Activated CD8-positive, alpha-beta memory T cell treated with anti-CD3 and anti-CD28 coated beads for 48 hours (primary cell): ENCODE measurements around the gene MAML3.

Experiments used
- DNase-seq, 3 experiments: peaks; one replicate each; pipeline ENCODE4 v3.0.0-alpha.2; 2020; ENCODE audit warnings: low read depth in 2 of 3, low spot score in 2 of 3

MAML3 gene

DNA sequence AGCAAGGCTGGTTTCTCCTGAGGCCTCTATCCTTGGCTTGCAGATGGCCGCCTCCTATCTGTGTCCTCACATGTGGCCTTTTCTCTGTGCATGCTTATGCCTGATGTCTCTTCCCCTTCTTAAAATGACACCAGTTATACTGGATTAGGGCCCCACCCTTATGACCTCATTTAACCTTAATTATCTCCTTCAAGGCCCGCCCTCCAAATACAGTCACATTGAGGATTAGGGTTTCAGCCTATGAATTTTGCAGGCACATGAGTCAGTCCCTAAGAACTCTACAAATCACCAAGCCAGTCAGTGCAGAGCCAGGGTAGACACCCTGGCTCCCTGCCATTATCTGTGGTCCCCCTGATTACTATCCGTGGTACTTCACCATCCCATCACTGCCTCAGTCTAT is 51.6 kb downstream of the MAML3 start:
- no peak for DNase-seq

DNA sequence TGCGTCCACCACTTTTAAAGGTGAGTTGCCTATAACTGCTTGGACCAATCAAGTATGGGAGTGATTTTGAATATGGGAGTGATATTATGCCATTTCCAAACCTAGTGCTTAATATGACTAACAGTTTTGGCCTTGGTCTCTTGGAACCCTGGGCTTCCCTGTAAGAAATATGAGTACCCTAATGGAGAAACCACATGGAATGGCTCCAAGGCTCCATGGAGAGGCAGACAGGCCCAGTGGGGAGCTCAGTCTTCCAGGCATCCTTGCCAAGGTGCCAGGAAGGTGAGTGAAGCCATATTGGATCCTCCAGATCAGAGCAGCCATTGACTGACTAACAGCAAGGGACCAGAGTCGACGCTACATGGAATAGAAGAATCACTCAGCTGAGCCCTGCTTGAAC is 53.2 kb downstream of the MAML3 start:
- no peak for DNase-seq

DNA sequence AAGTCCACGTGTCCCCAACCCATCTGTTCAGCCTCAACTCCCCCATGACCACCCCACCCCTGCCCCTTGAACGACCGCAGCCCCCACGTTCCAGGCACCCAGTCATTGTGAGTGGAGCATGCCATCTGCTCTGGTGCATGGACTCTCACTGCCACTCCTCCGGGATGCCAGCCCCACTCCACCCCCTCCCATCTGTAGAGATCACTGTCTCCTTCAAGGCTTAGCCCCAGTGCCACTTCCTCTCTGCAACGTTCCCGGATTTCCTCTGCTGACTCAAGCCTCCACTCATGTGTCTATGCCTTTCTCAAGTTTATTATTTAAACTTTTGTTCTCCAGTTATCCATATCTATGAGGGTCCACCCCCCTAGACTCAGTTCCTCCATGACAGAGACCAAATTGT is 54.0 kb downstream of the MAML3 start:
- no peak for DNase-seq

DNA sequence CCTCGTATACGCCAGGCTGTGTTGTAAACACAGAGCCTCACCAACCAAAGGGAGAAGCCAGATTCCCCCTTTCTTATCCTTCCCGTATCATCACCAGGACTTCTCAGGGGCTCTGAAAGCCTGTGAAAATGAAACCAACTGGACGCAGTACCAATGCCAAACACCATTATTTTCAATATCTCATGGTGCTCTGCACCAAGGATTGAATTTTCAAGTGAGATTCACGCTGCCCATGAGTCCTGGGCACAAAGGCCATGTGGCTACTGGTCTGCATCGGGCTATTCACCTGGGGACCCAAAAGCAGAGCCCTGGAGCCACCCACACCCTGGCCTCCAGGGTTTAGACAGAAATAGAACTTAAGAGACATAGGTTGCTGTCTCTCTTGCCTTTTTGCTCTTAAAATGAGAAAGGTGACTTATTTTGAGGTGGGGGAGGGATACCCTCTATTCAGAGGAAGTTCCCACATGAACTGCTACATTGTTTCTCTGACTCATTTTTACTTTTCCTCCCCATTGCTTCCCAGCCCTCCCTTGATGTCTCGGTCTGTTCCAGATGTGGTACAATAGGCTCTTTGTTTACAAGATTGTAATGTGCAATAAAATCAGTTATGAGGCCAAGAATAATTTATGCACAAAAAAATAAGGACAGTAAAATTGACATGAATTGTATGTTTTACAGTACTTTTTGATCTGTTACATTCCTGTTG is 55.4 kb downstream of the MAML3 start:
- DNase-seq: no peak

DNA sequence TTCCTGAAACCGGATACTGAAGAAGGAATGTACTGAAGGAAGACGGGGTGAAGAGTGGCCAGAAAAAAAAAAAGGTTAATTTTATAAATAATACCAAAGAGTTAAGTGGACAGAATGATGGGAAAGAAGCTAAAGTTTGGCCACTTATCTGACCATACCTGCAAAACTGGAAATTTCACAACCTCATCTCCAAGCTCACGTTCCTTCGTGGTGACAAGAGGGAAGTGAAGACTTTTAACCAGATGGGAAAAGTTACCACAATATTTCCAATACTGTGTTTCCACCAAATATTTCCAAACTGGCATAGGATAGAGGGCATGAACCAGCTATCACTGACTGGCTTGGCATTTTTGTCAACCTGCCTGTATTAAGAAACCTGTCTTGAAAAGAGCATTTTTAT is 56.4 kb downstream of the MAML3 start:
- no peak for DNase-seq

DNA sequence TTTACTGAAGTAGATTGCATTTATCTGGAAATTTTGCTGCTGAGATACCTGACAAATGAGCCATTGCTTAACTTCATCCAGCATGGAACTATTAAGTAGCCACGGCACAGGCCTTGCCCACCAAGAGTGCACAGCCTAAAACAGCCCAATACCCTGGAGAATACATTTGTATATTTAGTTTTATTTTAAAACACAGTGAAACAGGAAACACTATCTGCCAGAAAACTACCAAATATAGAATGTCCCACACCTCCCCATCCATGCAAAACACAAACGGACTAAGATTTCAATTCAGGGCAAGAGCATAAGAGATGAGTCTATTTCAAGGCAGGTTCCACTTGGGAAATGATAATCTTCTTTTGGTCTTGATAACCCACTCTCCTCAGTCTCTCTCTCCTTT is 57.1 kb downstream of the MAML3 start:
- no peak for DNase-seq

DNA sequence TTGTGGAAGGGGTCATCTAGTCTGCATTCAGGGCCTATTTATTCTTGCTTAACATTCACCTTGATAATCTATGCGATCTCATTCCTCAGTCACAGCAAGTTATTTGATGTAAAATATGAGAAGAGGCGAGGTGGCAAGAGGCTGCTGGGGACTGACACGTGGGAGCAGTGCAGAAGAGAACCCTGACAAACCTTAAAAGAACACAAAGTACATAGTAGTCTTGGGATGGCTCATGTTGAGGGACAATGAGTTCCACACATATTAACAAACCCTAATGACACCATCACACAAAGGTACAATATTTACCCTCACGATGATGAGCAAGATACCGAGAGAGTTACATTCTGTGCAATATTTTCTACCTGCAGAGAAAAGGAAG is 57.5 kb downstream of the MAML3 start:
- DNase-seq: no peak

DNA sequence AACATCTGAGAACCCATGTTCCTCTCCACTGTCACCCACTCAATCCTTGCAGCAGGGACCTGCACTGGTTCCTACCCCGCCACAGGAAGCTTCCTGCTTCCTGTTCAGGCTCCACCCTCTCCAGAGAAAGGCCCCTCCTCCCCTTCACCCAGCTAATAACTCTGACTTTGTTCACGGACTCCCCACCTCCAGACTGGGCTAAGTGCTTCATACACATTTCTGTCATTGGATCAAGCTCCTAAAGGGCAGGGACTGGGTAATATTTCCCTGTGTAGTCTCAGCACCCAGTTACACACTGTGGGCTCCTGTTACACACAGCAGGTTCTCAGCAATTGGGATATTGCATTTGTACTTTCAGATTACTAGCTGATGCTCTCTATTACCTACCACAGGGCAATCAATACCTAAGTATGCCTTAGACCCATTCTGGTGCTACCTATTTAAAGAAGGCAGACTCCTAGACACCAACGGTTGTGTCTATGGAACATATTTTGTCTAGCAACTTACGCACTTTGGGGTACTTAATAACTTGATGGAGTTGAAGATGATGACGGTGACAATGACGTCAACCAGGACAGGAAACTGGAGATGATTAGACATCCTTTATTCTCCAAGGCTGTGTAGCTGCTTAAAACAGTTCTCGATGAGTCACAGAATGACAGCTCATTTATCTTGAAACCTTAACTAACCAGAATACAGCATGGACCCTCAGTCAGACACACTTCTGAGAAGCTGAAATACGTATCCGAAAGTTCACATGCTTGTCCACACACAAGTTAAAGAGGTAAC is 58.1 kb downstream of the MAML3 start:
- no peak for DNase-seq

DNA sequence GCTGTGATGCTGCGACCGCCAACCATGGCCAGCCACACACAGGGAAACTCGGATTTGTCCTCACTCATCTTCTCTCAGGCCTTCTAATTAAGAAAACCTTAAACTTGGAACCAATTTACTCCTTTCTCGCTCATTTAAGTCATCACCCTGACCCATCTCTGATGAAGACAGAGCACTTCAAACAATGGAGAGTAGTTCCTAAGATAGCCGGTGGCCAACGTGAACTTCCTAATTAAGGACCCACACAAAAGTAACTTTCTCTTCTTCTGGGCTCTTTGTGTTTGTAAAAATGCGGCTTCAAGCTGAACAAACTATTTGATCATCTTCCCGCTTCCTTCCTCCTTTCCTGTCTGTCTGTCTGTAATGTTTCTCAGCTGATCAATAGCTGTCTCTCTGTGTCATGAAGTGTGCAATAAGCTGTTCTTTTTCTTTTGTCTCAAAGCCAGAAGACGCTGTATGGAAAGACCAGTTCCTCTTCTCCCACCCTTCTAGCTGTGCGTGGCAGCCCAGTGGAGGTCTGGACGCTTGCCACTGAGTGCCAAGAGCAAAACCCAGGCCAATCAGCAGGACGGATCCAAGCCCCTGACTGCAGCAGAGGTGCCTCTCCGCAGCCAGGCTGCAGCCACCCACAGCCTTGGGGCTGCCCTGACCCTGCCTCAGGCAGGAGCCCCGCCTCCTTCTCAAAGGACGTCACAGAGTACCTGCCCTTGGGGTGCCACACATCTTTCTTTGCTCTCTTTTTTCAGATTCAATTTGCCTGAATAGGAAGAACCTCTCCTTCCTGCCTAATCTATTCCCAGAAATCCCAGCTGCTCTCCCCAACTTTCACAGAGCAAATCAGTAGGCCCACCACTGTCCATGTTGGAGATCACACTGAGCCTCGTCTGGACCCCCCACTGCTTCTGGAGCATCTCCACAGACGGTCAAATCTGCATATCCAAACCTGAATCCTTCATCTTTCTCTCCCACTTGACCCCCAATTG is 59.3 kb downstream of the MAML3 start:
- no peak for DNase-seq

DNA sequence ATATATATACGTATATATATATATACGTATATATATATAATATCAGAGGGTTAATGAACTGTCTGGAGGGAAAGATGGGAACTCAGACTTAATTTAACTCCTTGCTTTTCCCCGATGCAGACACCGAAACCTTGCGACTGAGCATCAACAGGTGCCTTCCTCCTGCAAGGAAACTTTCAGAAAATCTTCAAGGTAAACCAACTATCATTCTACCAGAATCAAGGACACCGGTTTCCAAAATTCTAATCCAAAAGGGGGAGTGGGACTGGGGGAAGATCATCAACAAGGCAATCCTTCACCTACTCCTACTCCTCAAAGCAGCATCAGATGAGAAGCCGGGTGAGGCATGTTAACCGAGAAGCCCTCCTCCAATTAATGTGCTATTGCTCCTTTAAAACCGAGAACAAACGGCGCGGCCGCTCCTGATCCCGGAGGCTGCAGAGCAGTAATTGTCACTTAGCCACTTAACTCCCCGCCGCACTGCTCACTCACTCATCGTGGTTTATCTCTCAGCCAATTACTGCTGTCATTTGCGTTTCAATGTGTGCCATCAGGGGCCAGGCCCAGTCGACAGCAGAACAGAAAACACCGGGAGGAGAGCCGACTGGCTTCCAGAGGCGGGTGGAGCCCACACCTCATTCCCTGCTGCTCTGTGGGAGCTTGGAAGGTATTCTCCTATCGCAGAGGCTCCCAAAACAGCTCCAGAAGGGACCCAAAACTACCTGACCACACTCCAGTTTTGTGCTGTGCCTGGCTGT is 61.7 kb downstream of the MAML3 start:
- DNase-seq: no peak

DNA sequence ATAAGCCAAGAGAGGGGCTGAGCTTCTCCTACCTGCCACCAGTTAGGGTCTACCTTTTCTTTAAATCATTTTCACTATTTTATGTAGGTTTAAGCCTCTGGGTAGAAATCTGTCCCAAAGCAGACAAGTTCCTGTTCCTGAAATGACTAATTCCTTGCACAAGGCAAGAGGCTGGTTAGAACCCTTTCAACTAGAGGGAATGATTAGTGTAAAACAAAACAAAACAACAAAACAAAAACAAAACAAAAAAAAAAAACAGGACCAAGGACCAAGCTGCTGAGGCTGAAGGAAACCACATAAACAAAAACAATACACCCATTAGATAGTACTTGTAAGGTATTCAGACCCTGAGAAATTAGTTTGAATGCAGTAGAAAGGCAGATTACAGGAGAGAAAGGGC is 62.7 kb downstream of the MAML3 start:
- no peak for DNase-seq

DNA sequence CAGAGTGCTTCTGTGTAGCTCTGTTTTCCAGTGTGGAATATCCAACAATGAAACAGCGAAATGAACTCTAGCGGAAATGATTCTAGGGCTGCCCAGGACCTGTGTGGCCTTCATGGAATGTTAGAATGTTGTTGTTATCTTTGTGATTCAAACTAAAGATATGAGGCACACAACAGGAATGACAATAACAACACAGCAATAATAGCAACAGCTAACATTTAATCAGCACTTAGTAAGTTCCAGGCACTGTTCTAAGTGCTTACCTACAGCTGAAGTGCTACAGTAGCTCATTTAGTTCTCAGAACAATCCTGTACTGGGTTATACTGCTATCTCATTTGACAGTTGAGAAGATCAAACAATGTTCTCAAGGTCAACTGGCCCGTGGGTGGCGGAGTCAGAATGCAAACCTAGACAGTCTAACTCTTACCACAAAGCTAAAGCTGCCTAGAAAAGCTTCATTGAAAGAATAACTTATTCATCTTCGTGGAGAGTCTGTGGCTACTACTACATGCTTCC is 63.7 kb downstream of the MAML3 start:
- no peak for DNase-seq

DNA sequence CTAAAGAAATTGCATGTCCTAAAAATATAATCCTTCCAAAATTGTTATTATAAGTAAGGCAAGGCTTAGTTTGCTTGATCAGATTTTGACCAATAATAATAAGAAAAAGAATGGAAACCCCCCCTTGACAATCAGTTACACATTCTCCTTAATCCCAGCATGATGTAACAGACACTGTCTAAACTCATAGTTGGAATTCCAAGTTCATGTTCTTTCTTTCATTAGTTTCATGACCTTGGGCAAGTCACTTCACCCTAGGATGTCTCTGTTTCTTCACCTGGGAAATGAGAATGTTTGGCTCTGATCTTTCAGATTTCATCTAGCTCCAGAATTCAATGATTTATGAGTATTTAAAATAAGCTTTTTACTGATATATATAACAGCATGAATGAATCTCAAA is 64.8 kb downstream of the MAML3 start:
- no peak for DNase-seq

DNA sequence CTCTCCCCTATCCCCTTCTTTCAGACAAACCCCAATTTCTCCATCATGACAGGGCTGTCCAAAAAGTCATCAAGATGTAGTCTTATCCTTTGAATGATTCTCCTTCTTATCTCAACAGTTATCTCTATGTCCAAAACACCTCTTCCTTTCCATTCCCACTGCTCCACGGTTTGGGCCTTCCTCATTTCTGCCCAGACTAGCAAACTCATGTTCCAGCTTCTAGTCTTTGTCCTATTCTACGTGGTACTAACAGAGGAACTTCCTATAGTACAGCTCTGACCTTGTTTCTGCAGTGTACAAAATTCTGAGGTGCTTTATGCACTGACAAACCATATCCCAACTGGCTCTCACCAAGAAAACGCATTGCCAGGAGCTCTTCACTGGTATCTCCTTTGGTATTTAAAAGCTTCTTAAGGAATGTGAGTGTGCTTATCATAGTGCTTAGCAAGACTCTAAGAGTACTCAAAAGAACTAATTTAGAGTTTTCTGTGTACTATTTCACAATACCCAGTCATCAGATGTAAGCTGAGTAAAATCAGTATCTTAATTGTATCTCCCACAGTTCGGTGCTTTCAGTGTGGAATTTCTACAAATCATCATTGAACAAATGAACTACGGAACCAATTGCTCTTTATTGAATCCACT is 65.5 kb downstream of the MAML3 start:
- DNase-seq: no peak

DNA sequence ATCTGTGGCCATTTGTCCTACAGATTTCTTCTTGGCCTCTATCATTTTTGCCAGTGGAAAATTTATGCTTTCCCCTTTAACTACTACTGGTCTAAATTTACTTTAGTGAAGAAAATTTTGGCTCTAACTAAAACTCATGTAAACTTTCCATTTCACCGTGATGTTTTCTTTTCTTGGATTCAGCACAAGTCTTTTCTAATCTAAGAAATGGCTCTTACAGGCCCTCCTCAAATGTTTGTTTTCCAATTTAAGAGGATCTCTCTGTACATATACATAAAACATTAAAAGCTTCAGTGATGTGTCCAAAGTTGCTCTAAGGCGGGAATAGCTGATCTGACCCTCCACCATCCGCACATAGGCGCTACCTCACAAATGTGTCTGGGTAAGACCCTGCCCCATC is 68.1 kb downstream of the MAML3 start:
- no peak for DNase-seq

DNA sequence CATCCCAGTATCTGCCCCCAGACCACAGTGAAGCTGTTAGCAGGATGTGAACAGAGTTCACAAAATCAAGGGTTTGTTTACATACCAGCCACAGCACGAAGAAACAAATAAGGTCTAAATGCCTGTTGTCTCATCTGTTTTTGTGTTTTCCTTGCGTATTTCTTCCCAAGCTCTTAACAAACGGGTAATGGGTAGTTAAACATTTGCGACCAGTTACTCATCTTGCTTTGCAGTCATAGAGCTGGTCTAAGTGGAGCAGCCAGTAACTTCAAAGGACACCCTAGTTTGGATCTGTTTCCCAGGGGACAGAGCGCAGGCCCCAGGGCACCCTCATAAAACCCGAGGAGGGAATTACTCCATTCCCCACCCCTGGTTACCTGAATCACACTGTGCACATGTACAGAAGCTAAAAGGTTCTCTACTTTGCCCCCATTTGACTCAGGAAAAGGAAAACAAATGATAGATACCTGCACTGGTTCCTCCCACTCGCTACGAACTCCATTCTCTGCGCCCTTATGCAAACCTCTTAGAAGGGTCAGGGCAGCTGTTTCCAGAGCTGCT is 68.8 kb downstream of the MAML3 start:
- DNase-seq: no peak

DNA sequence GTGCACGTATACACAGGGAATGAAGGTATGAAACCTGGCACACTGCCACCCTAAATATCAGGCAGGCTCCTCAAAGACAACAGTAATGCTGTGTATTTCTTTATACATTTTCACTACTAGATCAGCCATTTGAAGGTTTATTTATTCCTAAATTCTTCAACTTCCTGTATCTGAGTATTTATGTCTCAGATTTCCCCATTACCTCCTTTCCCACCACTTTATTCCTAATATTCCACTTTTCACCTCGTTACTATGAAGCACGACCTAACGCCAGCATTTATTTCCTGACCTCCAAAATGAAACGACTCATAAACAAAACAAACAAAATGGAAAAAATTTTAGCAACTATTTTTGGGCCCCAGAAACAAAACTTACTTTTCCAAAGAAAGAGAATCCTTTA is 69.6 kb downstream of the MAML3 start:
- no peak for DNase-seq

DNA sequence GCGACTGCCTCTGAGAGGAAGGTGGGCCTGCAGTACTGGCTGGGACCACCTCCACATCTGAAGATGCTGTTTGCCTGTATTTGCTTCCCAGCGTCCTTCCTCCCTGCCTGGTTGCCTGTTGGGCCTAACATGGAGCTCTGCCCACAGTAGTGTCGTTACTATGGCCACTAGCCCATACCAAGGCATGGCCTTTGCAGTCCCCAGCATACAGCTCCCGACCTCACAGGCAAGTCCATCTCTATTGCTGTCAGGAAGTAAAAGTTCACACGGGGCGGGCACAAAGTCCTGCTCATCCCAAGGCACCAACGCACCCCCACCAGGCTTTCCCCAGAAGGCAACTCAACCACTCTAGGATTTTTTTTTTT is 71.6 kb downstream of the MAML3 start:
- no peak for DNase-seq

DNA sequence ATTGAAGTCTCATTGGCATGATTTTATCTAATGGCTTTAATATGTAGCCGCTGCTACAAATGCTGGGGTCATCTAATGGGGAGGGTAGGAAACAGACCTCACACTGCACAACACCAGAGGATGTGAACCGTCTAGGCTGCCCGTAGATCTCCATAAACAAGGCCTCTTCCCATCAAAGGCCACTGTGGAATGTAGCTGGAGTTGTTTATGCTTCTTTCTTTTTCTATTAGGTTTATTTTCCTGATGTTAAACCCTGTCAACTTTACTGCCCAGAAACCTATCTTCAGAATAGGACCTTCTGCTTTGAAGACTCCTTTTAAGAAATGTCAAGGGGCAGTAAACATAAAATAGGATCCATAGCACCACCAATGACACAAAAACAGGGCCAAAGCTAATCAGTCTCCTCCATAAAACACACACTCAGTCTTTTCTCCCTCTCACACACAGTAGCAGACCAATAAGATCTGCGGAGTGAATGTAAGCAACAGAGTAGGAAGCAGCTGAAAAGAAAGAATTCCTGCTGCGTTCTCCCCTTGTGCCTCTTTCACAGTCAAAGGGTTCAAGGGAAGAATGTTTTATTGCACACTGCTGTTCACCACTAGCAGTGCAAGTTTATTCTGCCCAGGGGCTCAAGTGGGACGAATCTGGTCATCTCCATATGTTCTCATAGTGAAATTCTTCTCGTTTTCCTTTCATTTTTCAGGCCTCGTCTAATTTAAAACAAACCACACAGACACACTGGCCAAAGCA is 72.2 kb downstream of the MAML3 start:
- no peak for DNase-seq
